ENCODE results near the gene MAP2K3.

Gene MAP2K3

DNA sequence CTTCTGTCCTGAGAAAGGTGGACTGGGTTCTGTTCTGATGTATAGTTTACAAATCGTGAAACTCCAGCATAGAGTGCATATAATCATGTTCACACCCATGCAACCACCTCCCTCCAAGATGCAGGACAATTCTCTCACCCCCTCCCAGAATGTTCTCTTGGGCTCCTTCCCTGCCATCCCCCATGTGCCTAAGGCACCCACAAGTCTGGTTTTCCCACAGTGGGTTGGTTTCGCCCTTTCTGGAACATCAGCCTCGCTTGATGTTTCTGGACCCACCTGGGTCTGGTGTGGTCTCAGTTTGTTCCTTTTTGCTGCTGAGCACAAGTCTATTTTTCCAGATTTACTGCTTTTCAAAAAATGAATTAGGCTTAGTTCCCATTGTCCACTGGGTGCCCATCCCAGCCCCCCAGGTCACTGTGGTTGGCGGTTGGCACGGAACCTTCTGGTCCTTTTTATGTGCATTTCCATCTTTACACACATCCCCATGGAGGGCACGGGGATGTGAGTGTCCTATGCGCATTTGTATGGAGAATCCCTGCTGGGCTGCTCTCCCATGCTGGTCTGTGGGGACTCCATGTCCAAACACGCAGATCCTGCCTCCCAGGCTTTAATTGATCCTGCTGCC is 19.0 kb downstream of the MAP2K3 start:
- TF ChIP-seq FOXP2 (optimal IDR thresholded peaks at IDR 0.05; ENCODE audit: borderline replicate concordance, extremely low read depth, extremely low read length, insufficient read depth) (no peak), TAF1 (IDR thresholded peaks at IDR 0.05; ENCODE audit: borderline replicate concordance, insufficient read depth, low read length) (no peak), POLR2AphosphoS5 (IDR thresholded peaks at IDR 0.05; ENCODE audit: low read depth, low read length) (no peak), SIN3A (IDR thresholded peaks at IDR 0.05; ENCODE audit: borderline replicate concordance, insufficient read depth, low read length) (no peak)
- TF ChIP-seq, protein P1, sequence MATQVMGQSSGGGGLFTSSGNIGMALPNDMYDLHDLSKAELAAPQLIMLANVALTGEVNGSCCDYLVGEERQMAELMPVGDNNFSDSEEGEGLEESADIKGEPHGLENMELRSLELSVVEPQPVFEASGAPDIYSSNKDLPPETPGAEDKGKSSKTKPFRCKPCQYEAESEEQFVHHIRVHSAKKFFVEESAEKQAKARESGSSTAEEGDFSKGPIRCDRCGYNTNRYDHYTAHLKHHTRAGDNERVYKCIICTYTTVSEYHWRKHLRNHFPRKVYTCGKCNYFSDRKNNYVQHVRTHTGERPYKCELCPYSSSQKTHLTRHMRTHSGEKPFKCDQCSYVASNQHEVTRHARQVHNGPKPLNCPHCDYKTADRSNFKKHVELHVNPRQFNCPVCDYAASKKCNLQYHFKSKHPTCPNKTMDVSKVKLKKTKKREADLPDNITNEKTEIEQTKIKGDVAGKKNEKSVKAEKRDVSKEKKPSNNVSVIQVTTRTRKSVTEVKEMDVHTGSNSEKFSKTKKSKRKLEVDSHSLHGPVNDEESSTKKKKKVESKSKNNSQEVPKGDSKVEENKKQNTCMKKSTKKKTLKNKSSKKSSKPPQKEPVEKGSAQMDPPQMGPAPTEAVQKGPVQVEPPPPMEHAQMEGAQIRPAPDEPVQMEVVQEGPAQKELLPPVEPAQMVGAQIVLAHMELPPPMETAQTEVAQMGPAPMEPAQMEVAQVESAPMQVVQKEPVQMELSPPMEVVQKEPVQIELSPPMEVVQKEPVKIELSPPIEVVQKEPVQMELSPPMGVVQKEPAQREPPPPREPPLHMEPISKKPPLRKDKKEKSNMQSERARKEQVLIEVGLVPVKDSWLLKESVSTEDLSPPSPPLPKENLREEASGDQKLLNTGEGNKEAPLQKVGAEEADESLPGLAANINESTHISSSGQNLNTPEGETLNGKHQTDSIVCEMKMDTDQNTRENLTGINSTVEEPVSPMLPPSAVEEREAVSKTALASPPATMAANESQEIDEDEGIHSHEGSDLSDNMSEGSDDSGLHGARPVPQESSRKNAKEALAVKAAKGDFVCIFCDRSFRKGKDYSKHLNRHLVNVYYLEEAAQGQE (IDR thresholded peaks at IDR 0.05; ENCODE audit: insufficient read depth in 1 of 2, low read depth in 2 of 2, low read length in 2 of 2), result no peak

DNA sequence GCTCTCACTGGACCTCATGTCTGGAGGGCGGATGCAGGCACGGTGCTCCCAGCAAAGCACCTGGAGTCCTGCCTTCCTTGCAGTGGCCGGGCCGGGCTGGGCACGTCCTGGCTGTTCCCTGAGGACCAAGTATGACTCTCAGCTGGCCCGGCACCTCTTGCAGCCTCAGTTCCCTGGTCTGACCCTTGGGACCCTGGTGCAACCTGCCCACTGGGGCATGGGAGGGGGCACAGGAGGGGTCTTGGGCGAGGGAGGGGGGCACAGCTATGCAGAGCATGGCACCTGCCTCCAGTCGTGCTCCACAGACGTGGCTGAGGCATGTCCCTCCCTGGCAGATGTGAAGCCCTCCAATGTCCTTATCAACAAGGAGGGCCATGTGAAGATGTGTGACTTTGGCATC is 19.6 kb downstream of the MAP2K3 start:
- TF ChIP-seq FOXP2 (optimal IDR thresholded peaks at IDR 0.05; ENCODE audit: borderline replicate concordance, extremely low read depth, extremely low read length, insufficient read depth) (no peak), SIN3A (IDR thresholded peaks at IDR 0.05; ENCODE audit: borderline replicate concordance, insufficient read depth, low read length) (no peak), POLR2AphosphoS5 (IDR thresholded peaks at IDR 0.05; ENCODE audit: low read depth, low read length) (no peak), TAF1 (IDR thresholded peaks at IDR 0.05; ENCODE audit: borderline replicate concordance, insufficient read depth, low read length) (no peak)
- TF ChIP-seq, protein P1 (IDR thresholded peaks at IDR 0.05; ENCODE audit: insufficient read depth in 1 of 2, low read depth in 2 of 2, low read length in 2 of 2), result no peak

DNA sequence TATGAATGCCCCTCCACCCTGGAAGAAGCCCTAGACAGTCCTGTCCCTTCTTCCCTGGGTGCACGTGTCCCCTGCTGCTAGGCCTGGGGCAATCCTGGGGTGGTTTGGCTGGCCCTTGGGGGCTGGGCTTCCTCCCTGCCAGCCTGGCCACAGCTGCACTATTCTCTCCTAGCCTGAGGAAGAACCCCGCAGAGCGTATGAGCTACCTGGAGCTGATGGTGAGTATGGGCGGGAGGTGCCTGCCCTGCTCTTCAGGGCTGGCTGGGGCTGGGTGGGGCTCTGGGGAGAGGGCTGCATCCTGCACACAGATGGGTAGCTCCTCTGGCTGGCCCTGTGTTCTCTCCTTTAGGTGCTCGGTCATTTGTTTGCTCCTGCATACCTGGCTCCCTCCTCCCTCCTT is 28.8 kb downstream of the MAP2K3 start:
- TF ChIP-seq FOXP2 (optimal IDR thresholded peaks at IDR 0.05; ENCODE audit: borderline replicate concordance, extremely low read depth, extremely low read length, insufficient read depth) (no peak), SIN3A (IDR thresholded peaks at IDR 0.05; ENCODE audit: borderline replicate concordance, insufficient read depth, low read length) (no peak), POLR2AphosphoS5 (IDR thresholded peaks at IDR 0.05; ENCODE audit: low read depth, low read length) (no peak), TAF1 (IDR thresholded peaks at IDR 0.05; ENCODE audit: borderline replicate concordance, insufficient read depth, low read length) (no peak)
- TF ChIP-seq, protein P1 (IDR thresholded peaks at IDR 0.05; ENCODE audit: insufficient read depth in 1 of 2, low read depth in 2 of 2, low read length in 2 of 2), result no peak

DNA sequence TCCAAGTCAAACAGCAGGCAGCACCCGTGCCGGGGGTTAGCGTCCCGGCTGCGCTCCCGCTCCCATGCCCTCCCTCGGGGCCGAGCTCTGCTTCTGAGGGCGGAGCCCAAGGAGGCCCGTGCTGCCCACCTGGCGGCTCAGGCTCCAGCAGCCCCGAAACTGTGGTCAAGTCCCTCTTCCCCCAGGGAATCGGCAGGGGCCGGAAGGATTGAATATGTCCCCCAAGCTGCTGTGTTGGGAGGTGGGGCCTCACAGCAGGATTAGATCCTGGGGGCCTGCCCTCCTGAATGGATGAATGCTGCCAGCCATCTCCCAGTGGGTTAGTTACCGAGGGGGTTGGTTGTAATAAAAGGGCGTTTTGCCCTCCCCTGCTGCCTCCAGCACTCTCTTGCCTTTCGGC is 33.9 kb downstream of the MAP2K3 start:
- no peak for TF ChIP-seq FOXP2 (optimal IDR thresholded peaks at IDR 0.05; ENCODE audit: borderline replicate concordance, extremely low read depth, extremely low read length, insufficient read depth)
- TF ChIP-seq POLR2AphosphoS5 (IDR thresholded peaks at IDR 0.05; ENCODE audit: low read depth, low read length), result no peak
- TF ChIP-seq, protein P1 (IDR thresholded peaks at IDR 0.05; ENCODE audit: insufficient read depth in 1 of 2, low read depth in 2 of 2, low read length in 2 of 2), result no peak
- no peak for TF ChIP-seq TAF1 (IDR thresholded peaks at IDR 0.05; ENCODE audit: borderline replicate concordance, insufficient read depth, low read length)
- no peak for TF ChIP-seq SIN3A (IDR thresholded peaks at IDR 0.05; ENCODE audit: borderline replicate concordance, insufficient read depth, low read length)
